SK-N-SH (cell line): ENCODE results near the gene WDR17. TPM values are rescaled to one million over a fixed set of nuclear protein-coding genes. Genes with fewer than 3 reads are reported as not detected.

Experiments
- CTCF ChIA-PET: fragments of 300-600, 350-600 bp; formaldehyde crosslinking; extraction: SDS; loops from one replicate; lab custom pipeline; 2021; lab: Yijun Ruan, JAX
- POLR2A ChIA-PET: fragments of 350-600 bp; sonication (Branson Sonifier 250); formaldehyde crosslinking; extraction: SDS; loops from one replicate; lab custom pipeline; 2020; ENCODE audit warnings: antibody characterized with exemption, inconsistent platforms; lab: Yijun Ruan, JAX
- DNase-seq: peaks from one replicate; pipeline ENCODE4 v3.0.0; 2012
- H2AFZ ChIP-seq: fragments of 200-600 bp; sonication (generic); 2 replicates; pipeline ENCODE4 v1.8.1; 2016; ENCODE audit warnings: antibody characterized with exemption, mild to moderate bottlenecking, low read depth
- H3F3A ChIP-seq: fragments of 200-600 bp; sonication (generic); replicated peaks from 2 replicates; pipeline ENCODE3; 2016; ENCODE audit warnings: antibody characterized with exemption, mild to moderate bottlenecking; ENCODE audit not compliant: insufficient read depth
- H3K27ac ChIP-seq, 2 experiments: fragments of 200-500 bp in 1 of 2; fragments of 200-600 bp in 1 of 2; sonication (Bioruptor generic) in 1 of 2; sonication (generic), shearing (Covaris generic) in 1 of 2; 2 replicates each; pipeline versions ENCODE4 v1.5.1 to v1.6.1; 2014 to 2016; ENCODE audit warnings: low read depth in 2 of 2, inconsistent platforms in 1 of 2, low read length in 1 of 2, mild to moderate bottlenecking in 1 of 2, mixed read lengths in 1 of 2
- H3K27me3 ChIP-seq: fragments of 200-600 bp; sonication (generic), shearing (Covaris generic); 2 replicates; pipeline ENCODE4 v1.6.1; 2016; ENCODE audit warnings: mixed run types; ENCODE audit not compliant: insufficient read depth
- H3K36me3 ChIP-seq, 2 experiments: fragments of 200-500 bp in 1 of 2; fragments of 200-600 bp in 1 of 2; sonication (Bioruptor generic) in 1 of 2; sonication (generic) in 1 of 2; replicated peaks in 1 of 2; 2 replicates each; pipeline versions ENCODE3 to v1.5.1; 2014 to 2016; ENCODE audit warnings: low read length in 1 of 2, mild to moderate bottlenecking in 1 of 2; ENCODE audit not compliant: insufficient read depth in 2 of 2, control insufficient read depth in 1 of 2
- H3K4me1 ChIP-seq, 2 experiments: fragments of 200-500 bp in 1 of 2; fragments of 200-600 bp in 1 of 2; sonication (Bioruptor generic) in 1 of 2; sonication (generic), shearing (Covaris generic) in 1 of 2; 2 replicates each; pipeline versions ENCODE4 v1.5.1 to v1.6.1; 2014 to 2016; ENCODE audit warnings: low read depth in 1 of 2, low read length in 1 of 2, mixed run types in 1 of 2; ENCODE audit not compliant: insufficient read depth in 2 of 2, control insufficient read depth in 1 of 2
- H3K4me2 ChIP-seq: fragments of 200-600 bp; sonication (generic), shearing (Covaris generic); 2 replicates; pipeline ENCODE4 v1.6.1; 2017; ENCODE audit warnings: mixed run types
- H3K4me3 ChIP-seq, 2 experiments: fragments of 200-500 bp in 1 of 2; fragments of 200-600 bp in 1 of 2; sonication (Bioruptor generic) in 1 of 2; sonication (generic), shearing (Covaris generic) in 1 of 2; 2 replicates each; pipeline versions ENCODE4 v1.5.1 to v1.8.1; 2014 to 2016; ENCODE audit warnings: low read depth in 2 of 2, inconsistent platforms in 1 of 2, low read length in 1 of 2, mild to moderate bottlenecking in 1 of 2, mixed read lengths in 1 of 2, moderate library complexity in 1 of 2
- H3K79me2 ChIP-seq: fragments of 200-600 bp; sonication (generic); 2 replicates; pipeline ENCODE4 v1.8.1; 2017; ENCODE audit warnings: mild to moderate bottlenecking; ENCODE audit not compliant: insufficient read depth
- H3K9ac ChIP-seq: fragments of 200-600 bp; sonication (generic); 2 replicates; pipeline ENCODE4 v1.6.1; 2017; ENCODE audit warnings: mixed run types
- H3K9me2 ChIP-seq: fragments of 200-600 bp; sonication (generic); 2 replicates; pipeline ENCODE4 v1.6.1; 2017; ENCODE audit warnings: mixed run types
- H3K9me3 ChIP-seq: fragments of 200-600 bp; sonication (generic); 2 replicates; pipeline ENCODE4 v1.6.1; 2017; ENCODE audit warnings: mixed run types, mild to moderate bottlenecking, moderate library complexity
- H4K20me1 ChIP-seq: fragments of 200-600 bp; sonication (generic); 2 replicates; pipeline ENCODE4 v1.6.1; 2017; ENCODE audit warnings: mild to moderate bottlenecking, mixed run types; ENCODE audit not compliant: insufficient read depth
- FOXJ3 ChIP-seq: sonication (generic); formaldehyde crosslinking; IDR thresholded peaks from 2 replicates; pipeline ENCODE4 v1.5.1; 2020; ENCODE audit warnings: mild to moderate bottlenecking, missing genetic modification reagents
- GABPA ChIP-seq: IDR thresholded peaks from 2 replicates; pipeline ENCODE4 v1.4.0; 2012; ENCODE audit warnings: low read depth, mild to moderate bottlenecking
- GATA2 ChIP-seq: sonication (generic); formaldehyde crosslinking; IDR thresholded peaks from 2 replicates; pipeline ENCODE4 v1.5.0; 2020; ENCODE audit warnings: mild to moderate bottlenecking, missing genetic modification reagents
- NFIC ChIP-seq: IDR thresholded peaks from 2 replicates; pipeline ENCODE4 v1.4.0; 2012; ENCODE audit warnings: borderline replicate concordance
- RFX5 ChIP-seq: IDR thresholded peaks from 2 replicates; pipeline ENCODE4 v1.6.1; 2012; ENCODE audit warnings: mild to moderate bottlenecking, improper control_type of control experiment, low read length
- TAF1 ChIP-seq: IDR thresholded peaks from 2 replicates; pipeline ENCODE4 v1.6.1; 2012; ENCODE audit warnings: low read depth, mild to moderate bottlenecking, low read length, moderate library complexity, borderline replicate concordance
- TCF12 ChIP-seq: IDR thresholded peaks from 2 replicates; pipeline ENCODE4 v1.4.0; 2012
- TEAD4 ChIP-seq: IDR thresholded peaks from 2 replicates; pipeline ENCODE4 v1.4.0; 2012; ENCODE audit warnings: mild to moderate bottlenecking, borderline replicate concordance; ENCODE audit not compliant: insufficient read depth
- YY1 ChIP-seq: IDR thresholded peaks from 2 replicates; pipeline ENCODE4 v1.4.0; 2012; ENCODE audit warnings: low read depth, mild to moderate bottlenecking
- WGBS: methylation state at CpG from one replicate; pipeline ENCODE4 v1.1.6; 2017; ENCODE audit warnings: low lambda C conversion rate; 5-methylcytosine and 5-hydroxymethylcytosine counted together
- polyA plus RNA-seq, 3 experiments: library from polyadenylated mRNA; depleted of rRNA; stranded (reverse); fragments of >200 nt; gene quantifications; 2 replicates each; pipeline ENCODE4 v1.2.3, GENCODE V29; 2012
- TF ChIP-seq, protein P1 (sequence below): IDR thresholded peaks from 2 replicates; pipeline ENCODE4 v1.4.0; 2012; ENCODE audit warnings: low read depth, borderline replicate concordance
- TF ChIP-seq, protein P2 (sequence below): IDR thresholded peaks from 2 replicates; pipeline ENCODE4 v1.6.1; 2012; ENCODE audit warnings: mild to moderate bottlenecking, low read depth, low read length, moderate library complexity

WDR17 gene
- polyA plus RNA-seq, 1 of the 3 experiments (the other 2 are of a cell fraction), result 0.72 TPM

DNA sequence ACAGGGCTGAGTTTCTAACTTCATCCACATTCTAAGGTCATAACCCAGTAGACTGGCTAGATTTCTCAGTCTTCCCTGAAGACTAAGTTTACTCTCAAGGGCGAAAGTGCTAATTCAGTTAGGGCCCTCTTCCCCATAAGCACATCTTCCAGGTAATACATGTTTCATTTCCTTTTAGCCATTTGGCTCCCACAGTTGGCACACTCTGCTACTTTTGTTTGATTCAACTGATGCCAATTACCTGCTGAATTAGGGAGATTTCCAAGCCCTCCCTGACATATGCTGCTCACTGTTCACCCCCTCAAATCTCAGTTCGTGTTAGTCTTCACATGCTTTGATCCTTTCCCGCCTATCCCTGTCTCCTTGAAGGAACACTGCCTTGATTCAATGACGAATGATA lies 17.0 kb upstream of the WDR17 start:
- no peaks in the 10 kb centered on the region for H3K9me2 ChIP-seq
- TF ChIP-seq YY1 (no peak), TEAD4 (no peak), TCF12 (no peak), RFX5 (no peak), NFIC (no peak), GABPA (no peak)
- TF ChIP-seq, protein P1, sequence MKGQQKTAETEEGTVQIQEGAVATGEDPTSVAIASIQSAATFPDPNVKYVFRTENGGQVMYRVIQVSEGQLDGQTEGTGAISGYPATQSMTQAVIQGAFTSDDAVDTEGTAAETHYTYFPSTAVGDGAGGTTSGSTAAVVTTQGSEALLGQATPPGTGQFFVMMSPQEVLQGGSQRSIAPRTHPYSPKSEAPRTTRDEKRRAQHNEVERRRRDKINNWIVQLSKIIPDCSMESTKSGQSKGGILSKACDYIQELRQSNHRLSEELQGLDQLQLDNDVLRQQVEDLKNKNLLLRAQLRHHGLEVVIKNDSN, result no peak
- TF ChIP-seq, protein P2, sequence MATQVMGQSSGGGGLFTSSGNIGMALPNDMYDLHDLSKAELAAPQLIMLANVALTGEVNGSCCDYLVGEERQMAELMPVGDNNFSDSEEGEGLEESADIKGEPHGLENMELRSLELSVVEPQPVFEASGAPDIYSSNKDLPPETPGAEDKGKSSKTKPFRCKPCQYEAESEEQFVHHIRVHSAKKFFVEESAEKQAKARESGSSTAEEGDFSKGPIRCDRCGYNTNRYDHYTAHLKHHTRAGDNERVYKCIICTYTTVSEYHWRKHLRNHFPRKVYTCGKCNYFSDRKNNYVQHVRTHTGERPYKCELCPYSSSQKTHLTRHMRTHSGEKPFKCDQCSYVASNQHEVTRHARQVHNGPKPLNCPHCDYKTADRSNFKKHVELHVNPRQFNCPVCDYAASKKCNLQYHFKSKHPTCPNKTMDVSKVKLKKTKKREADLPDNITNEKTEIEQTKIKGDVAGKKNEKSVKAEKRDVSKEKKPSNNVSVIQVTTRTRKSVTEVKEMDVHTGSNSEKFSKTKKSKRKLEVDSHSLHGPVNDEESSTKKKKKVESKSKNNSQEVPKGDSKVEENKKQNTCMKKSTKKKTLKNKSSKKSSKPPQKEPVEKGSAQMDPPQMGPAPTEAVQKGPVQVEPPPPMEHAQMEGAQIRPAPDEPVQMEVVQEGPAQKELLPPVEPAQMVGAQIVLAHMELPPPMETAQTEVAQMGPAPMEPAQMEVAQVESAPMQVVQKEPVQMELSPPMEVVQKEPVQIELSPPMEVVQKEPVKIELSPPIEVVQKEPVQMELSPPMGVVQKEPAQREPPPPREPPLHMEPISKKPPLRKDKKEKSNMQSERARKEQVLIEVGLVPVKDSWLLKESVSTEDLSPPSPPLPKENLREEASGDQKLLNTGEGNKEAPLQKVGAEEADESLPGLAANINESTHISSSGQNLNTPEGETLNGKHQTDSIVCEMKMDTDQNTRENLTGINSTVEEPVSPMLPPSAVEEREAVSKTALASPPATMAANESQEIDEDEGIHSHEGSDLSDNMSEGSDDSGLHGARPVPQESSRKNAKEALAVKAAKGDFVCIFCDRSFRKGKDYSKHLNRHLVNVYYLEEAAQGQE, result no peak
- TF ChIP-seq, all 33 proteins: peak for 0
- CTCF ChIA-PET, result interaction anchor here (1.1 to 1.8 kb wide), 3 partner anchors 14 to 102 kb away, joined by 3 to 6 read pairs (median 3); no protein-coding TSS in a partner anchor

DNA sequence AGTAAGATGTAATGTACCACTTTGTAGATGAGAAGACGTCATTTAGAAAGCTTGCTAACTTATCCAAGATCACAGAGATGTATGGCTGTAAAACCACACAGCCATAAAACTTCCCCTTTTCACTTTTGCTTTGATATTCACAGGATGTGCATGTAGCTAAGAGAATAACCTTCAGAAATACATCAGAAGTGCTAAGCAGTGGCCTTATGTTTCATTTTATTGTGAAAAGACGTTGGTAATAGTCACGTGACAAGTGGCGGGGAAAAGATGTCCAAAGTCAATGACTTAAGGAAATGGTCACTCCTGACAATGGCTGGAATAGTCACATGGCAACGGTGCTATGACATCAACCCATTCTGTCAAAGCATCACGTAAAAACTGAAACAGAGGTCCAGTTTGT lies 12.9 kb upstream of the WDR17 start:
- 41% methylated on average over 6 of the region's 6 CpGs for WGBS
- Histone ChIP-seq H3F3A (no peaks in the 10 kb centered on the region), H4K20me1 (no peaks in the 10 kb centered on the region), H3K79me2 (no peaks in the 10 kb centered on the region), H3K9me2 (no peaks in the 10 kb centered on the region), H3K9me3 (no peaks in the 10 kb centered on the region), H3K36me3 (no peaks in the 10 kb centered on the region), H3K27ac (no peak overlapping the region), H3K4me3 (no peak overlapping the region), H3K4me2 (no peak overlapping the region), H2AFZ (no peak overlapping the region), H3K27me3 (no peaks in the 10 kb centered on the region), H3K9ac (no peak overlapping the region), H3K4me1 (no peaks in the 10 kb centered on the region)
- ChIA-PET POLR2A (no interaction called here), CTCF (interaction anchor here (1.2 kb wide), 1 partner anchor 225 kb away, joined by 3 read pairs; no protein-coding TSS in a partner anchor)
- DNase-seq, result no peak
- TF ChIP-seq FOXJ3 (no peak), TAF1 (no peak), GATA2 (CRISPR knock-in tag) (no peak)

More for the DNA sequence above, 17.0 kb upstream of the WDR17 start:
- Histone ChIP-seq H3K27ac (no peak overlapping the region), H3K4me3 (no peak overlapping the region), H3K4me2 (no peak overlapping the region), H3K27me3 (no peaks in the 10 kb centered on the region), H3K9me3 (no peaks in the 10 kb centered on the region), H3K4me1 (peaks cover 0 to 5% of the 10 kb centered on the region in 2 experiments; a peak in 1 of 4 replicates), H3F3A (no peaks in the 10 kb centered on the region), H3K79me2 (no peaks in the 10 kb centered on the region), H2AFZ (no peak overlapping the region), H4K20me1 (no peaks in the 10 kb centered on the region), H3K9ac (no peak overlapping the region), H3K36me3 (no peaks in the 10 kb centered on the region)
- 18% methylated on average over 4 of the region's 4 CpGs for WGBS
- no peak for DNase-seq
- POLR2A ChIA-PET, result no interaction called here
